ENCODE data around the gene KCNMA1.

Gene KCNMA1

GRCh38 chr10:77442699-77443189 lies 194.9 kb downstream of the KCNMA1 start:
- no peak for DNase-seq

DNA sequence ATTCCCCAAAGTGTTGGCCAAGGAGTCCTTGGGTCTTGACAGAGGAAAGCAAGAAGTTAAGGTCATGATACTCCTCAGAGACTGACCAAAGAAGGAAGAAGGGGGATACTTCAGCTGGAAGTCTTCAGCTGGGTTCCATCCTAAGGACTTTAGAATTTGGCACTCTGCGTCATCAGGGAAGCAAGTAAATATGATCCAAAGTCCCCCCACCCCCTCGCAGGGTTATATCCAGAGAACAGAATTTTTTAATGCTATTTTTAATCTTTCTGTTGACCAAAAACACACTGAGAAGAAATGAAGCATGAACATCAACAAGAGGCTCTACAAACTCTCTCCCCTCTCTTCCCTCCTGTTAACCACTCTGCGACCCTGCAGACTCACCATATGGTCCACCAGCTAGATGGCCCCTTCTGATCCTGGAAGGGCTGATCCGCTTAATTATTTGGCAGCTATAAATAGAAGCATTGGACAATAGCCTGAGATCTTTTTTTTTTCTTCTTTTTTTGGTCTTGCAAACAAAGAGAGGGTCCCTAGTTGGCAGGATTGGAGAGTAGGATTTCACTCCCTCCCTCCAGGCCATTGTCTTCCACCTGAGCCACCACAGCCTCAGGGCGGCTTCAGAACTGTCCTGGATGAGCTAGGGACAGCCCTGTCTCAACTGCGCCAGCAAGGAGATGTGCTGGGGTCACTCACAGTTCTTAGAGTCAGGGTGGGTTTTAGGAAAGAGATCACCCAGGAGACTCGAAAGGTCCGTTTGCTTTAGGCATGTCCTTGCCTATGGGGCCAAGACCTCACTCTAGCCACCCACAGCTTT lies 196.0 kb downstream of the KCNMA1 start:
- no peak for DNase-seq

- no peak for DNase-seq
These were observed 201.2 kb downstream of the KCNMA1 start for GRCh38 chr10:77436257-77436975.

DNA sequence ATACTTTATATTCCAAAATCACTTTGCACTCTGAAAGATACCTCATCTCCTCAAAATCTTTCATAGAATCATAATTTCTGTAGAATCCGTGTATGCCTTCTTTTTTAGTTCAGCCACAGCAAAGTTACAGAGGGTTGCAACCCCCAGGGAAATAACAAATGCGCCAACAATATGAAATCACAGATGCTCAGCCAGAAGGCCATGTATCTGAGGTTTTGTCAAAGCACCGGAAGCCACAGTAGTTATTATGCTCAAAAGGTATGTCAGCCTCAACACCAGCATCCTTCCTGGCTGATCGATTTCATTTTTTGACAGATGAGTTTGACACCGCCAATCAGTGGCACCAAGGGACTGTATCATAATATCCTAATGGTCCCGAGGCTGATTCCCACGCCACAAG lies 204.1 kb downstream of the KCNMA1 start:
- no peak for DNase-seq

DNA sequence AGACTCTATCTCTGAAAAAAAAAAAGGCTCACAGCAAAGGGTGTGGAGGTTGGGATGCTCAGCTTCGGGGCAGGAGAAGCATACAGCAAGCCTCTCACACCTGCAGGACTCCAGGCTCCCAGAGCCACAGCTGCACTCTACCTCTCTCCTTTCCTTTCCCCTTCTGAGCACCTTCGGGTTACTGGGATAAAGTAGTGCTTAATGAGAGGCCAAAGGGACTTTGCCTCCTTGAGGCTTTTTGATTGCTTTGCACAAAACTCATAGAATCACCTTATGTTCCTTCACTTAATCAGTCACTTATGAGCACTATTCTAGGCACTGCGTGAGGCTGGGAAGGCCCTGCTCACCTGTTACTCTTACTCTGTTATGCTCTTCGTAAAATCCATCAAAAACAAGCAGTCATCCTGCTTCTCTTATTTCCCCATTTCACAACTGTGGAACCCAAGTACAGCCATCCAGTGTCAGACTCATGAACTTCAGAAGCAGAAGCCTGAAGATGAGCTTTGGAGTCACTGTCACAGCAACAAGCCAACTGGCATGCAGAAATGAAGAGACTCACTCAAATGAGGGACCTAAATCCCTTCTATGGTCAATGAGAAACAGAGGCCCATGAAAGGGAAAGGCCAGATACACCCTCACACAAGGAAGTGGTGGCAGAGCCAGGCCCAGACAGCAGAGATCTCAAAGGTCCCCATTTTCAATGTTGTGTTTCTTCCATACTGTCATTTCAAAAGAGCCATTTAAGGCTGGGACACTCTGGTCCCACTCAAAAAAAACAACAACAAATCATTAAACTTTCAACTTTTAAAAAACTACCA lies 205.4 kb downstream of the KCNMA1 start:
- DNase-seq = no peak

DNA sequence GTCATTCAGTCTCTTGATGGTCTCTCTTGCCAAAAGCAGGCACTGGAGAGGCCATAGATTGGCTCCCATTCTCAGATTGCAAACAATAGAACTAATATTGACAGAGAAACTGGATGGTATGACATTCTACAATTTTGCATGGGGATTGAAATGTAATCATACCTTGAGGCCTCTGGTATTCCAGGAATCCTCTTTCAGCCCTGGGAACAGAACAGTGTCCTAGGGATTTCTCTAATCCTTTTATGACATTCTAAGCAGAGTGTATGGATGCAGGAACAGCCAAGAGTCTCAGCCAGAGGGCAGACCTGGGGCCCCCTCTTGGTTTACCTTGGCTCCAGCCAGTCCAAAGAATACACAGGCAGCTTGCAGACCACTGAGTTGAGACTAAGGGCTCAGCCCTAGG lies 206.4 kb downstream of the KCNMA1 start:
- DNase-seq = no peak

- DNase-seq = no peak
These were observed 207.1 kb downstream of the KCNMA1 start for GRCh38 chr10:77430530-77430929.

DNA sequence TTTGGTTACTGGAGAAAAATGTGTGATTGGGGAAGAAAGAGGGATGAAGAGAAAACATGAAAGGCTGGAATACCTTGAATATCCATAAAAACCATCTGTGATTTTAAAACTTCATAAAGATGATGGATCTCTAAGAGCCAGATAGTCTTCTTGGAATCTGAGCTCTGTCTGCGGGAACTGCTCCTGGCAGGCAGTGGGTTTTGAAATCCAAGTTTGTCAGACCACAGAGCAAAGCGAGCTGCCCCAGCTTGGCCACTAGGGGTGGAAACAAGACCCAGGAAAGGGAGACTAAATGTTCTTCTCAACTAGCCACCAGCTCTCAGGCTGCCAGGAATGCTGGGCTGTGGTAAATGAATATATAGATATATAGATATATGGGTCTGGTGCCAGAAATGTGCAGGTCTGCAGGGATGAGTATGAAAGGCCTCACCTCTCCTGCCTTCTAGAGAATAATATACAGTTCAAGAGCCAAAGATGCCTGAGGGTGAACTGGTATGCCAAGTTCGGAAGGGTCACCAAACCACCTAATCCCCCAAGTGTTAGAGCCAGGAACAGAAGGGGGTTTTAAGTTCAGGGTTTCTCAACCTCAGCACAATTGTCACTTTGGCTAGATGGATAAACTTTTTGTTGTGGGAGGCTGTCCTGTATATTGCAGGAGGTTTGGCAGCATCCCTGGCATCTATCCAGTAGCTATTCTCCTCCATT lies 208.8 kb downstream of the KCNMA1 start:
- DNase-seq = peak; percentile 79

DNA sequence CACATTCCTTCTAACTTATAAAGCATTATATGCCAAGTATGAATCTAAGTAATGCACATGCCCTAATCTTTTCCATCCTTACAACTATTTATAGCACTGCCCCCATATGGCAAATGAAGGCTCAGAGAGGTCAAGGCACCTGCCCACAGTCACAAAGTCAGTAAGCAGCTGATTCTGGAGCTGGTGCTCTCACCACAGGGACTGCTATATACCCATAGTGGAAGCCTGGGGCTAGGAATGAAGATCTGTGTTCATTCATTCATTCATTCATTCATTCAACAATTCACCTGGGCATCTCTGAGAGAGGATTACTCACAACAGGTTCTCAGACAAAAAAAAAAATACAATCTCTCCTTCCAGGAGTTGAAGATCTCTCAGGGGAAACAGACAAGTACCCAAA lies 213.4 kb downstream of the KCNMA1 start:
- no peak for DNase-seq

DNA sequence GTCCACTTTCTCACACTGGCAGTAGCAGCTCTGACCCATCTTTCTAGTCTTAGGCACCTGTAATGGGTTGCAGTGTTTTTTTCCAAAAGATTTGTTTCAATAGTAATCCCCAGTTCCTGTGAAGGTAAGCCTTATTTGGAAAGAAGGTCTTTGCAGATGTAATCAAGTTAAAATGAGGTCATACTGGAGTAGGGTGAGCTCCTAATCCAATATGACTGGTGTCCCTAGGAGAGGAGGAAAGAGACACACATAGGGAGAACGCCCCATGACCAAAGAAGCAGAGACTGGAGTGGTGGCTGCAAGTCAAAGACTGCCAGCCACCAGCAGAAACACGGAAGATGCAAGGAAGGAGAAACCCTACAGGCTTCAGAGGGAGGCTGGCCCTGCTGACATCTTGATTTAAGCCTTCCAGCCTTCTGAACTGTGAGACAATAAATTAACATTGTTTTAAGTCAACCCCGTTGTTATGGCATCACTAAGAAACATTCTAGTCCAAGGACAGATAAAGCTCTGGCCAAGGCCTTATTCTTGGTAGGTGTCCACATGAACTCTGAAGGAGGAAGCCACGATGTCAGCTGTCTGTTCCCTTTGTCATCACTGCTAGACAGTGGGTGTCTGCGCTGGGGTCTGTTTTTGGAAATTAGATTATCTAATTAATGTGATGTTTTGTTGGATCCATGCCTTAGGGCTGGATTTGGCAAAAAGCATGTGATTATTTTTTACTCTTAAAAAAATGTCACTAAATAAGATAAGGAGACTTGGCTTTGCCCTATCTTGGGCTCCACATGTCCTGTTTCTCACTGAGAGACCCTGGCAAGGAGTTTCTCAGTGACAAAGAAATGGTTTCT lies 214.9 kb downstream of the KCNMA1 start:
- no peak for DNase-seq

- DNase-seq = no peak
These were observed 216.0 kb downstream of the KCNMA1 start for GRCh38 chr10:77421591-77421990.

DNA sequence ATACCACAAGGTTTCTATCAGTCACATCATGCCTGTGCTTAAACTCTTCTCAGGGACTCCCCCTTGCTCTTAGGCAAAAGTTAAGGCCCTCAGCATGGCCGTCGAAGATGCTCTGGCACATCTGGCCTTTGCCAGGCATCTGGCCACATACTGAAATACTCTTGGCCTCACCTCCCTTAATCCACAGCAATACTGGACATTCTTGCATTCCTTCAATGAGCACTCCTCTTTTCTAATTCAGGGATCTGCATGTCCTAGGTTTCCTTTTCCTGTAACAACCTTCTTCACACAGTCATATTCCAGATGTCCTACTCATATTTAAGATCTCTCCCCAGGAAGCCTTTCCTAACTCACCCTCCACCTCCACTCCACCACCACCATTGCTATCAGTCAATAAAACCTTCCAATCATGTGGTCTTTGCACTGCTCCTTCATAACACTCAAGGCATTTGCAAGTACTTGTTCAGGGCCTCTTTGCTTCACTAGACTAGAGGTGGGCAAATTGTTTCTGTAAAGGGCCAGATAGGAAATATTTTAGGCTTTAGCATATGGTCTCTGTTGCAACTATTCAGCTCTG lies 216.6 kb downstream of the KCNMA1 start:
- no peak for DNase-seq

GRCh38 chr10:77419979-77420378 lies 217.6 kb downstream of the KCNMA1 start:
- DNase-seq = no peak

GRCh38 chr10:77419056-77419455 lies 218.6 kb downstream of the KCNMA1 start:
- no peak for DNase-seq

GRCh38 chr10:77417806-77418640 lies 219.6 kb downstream of the KCNMA1 start:
- peak; percentile 73 for DNase-seq

DNA sequence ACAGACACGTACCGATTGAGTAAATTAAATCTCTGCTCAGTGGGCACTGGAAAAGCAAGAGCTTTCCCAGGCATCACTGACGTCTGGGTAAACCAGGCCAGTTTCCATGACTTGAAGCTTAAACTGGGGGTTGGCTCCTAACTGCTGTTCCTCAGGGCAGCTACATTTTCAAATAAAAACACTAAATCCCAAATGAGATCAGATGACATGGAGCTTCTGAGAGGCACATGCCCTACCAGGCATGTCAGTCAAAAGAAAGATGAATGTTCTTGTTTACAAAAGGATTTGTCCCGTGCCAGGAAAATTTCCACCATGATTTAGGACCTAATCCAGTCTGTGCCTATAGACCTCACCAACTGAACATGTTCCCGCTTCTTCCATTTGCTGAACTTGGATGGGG lies 220.2 kb downstream of the KCNMA1 start:
- DNase-seq = no peak

GRCh38 chr10:77416311-77417135 lies 221.1 kb downstream of the KCNMA1 start:
- DNase-seq = no peak

DNA sequence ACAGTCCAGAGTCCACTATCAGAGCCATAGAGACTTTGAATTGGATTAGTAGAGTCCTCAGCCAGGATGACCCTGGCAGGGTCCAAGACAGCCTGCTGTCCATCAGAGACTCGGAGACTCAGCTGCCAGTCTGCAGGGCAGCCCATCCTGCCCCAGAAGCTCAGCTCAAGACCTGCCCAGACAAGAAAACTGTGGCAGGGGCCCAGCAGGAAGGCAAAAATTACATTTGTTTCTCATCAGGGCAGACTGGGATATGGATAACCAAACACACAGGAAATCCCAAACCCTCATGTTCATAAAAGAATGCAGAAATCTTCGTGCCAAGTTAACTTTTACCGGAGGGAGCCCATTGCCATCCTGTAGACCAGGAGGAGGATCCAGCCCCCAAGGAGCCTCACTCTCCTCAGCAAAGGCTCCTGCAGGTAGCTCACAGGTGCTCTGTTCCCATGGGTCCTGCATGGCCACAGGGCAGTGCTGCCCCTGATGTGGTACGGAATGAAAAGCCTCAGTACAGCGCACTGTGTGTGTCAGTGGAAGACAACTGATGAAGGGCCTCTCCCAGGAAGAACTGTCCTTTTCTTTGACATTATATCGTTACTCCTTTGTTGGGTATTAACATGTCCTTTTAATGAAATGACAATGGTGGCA lies 222.2 kb downstream of the KCNMA1 start:
- DNase-seq = no peak

GRCh38 chr10:77413231-77413630 lies 224.4 kb downstream of the KCNMA1 start:
- no peak for DNase-seq
